Adrenal gland (tissue), 12 donors: Measurements from ENCODE around the gene CCIN. TPM values are rescaled to one million over a fixed set of nuclear protein-coding genes. Genes with fewer than 3 reads are reported as not detected.

ENCODE experiments used
- DNase-seq, 7 donors: peaks; one replicate each; pipeline ENCODE4 v3.0.0-alpha.2; 2019 to 2020
- H3K27ac ChIP-seq, 5 donors: fragments of 200-600 bp; sonication (generic) in 4 of 5; 1 replicate in 3 of 5; 2 replicates in 2 of 5; pipeline versions ENCODE4 v1.5.1 to v1.8.0; 2016 to 2020; ENCODE audit warnings: mild to moderate bottlenecking in 1 of 5
- H3K27me3 ChIP-seq: fragments of 200-600 bp; 2 replicates; pipeline ENCODE4 v1.8.0; 2021
- H3K36me3 ChIP-seq, 2 donors: fragments of 200-600 bp; replicated peaks in 1 of 2; 1 replicate in 1 of 2; 2 replicates in 1 of 2; pipeline versions ENCODE4 v1.5.1 to v1.8.0; 2018 to 2022
- H3K4me1 ChIP-seq, 2 donors: fragments of 200-600 bp; replicated peaks in 1 of 2; 1 replicate in 1 of 2; 2 replicates in 1 of 2; pipeline versions ENCODE4 v1.5.1 to v1.8.0; 2018 to 2021
- H3K4me3 ChIP-seq, 4 donors: fragments of 200-600 bp; sonication (generic) in 3 of 4; one replicate each; pipeline ENCODE4 v1.5.1; 2016 to 2018
- H3K9me3 ChIP-seq, 3 donors: fragments of 200-600 bp; sonication (generic) in 1 of 3; replicated peaks in 1 of 3; 1 replicate in 2 of 3; 2 replicates in 1 of 3; pipeline versions ENCODE4 v1.5.1 to v1.8.0; 2016 to 2021
- CTCF ChIP-seq, 6 experiments: fragments of 450-650 bp in 4 of 6; fragments of 200-600 bp in 2 of 6; sonication (generic) in 1 of 6; IDR thresholded peaks; 1 replicate in 5 of 6; 2 replicates in 1 of 6; pipeline versions ENCODE4 v1.5.1 to v1.8.0; 2016 to 2021; ENCODE audit warnings: antibody characterized with exemption in 6 of 6, mild to moderate bottlenecking in 2 of 6, moderate library complexity in 1 of 6
- POLR2A ChIP-seq, 2 donors: fragments of 450-650 bp; IDR thresholded peaks; one replicate each; pipeline ENCODE4 v1.6.1; 2017; ENCODE audit warnings: antibody characterized with exemption in 2 of 2, mild to moderate bottlenecking in 2 of 2, moderate library complexity in 1 of 2
- WGBS, 4 donors: extraction: QIAGEN DNeasy Blood & Tissue Kit in 2 of 4; methylation state at CpG; one replicate each; pipeline versions ENCODE4 v1.1.5 to v1.1.7; 2013 to 2017; 5-methylcytosine and 5-hydroxymethylcytosine counted together
- intact Hi-C, 2 donors: fragments of 100-400 bp; cut with DNase I; formaldehyde crosslinking; loops; one replicate each; pipeline versions ENCODE4 v1.14.1 to v1.15.0; 2022 to 2023
- polyA plus RNA-seq, 3 donors: library from polyadenylated mRNA; stranded (reverse); fragments of 200-250 nt in 2 of 3; fragments of 350-450 nt in 1 of 3; fragmentation: Illumina TruSeq in 1 of 3; extraction: RNeasy Lipid Tissue Mini Kit (QIAGEN cat#74804) in 1 of 3; gene quantifications; one replicate each; pipeline ENCODE4 v1.2.3, GENCODE V29; 2013 to 2014
- total RNA-seq, 9 donors: library from RNA; depleted of rRNA in 4 of 9; stranded (reverse); fragments of >200 nt in 4 of 9; fragments of 120-200 nt in 1 of 9; fragmentation: NEBNext Ultra II Directional in 1 of 9; extraction: Animal tissue kit (Norgen Biotek cat#: 25700) in 1 of 9; gene quantifications; one replicate each; pipeline versions ENCODE4 v1.1.0 to v1.2.4, GENCODE V29; 2013 to 2023
- donor health status: healthy with polysubstance abuse.
- donor health status: Bipolar disorder and iron deficiency.
- donor health status: DM: yes; HTN: yes; CAD: no.
- donor health status: DM: no; HTN: no; CAD: no.
- donor health status: DM: no; HTN: no; CAD: no.
- donor health status: DM: yes; HTN: yes; CAD: no.

CCIN gene
- total and polyA plus RNA-seq, 12 donors = 0.20 to 1.9 (median 0.49) TPM

GRCh38 chr9:36138496-36138895 is 30.7 kb upstream of the CCIN start:
- no peaks in the 10 kb centered on the region for H3K27me3 ChIP-seq
- H3K9me3 ChIP-seq = no peaks in the 10 kb centered on the region
- no peaks in the 10 kb centered on the region for H3K36me3 ChIP-seq
- TF ChIP-seq POLR2A (IDR thresholded peaks at IDR 0.05) (no peak), CTCF (IDR thresholded peaks at IDR 0.05) (no peak)
- peaks cover 21 to 47% of the 10 kb centered on the region in 2 donors for H3K4me1 ChIP-seq
- no peak overlapping the region for H3K27ac ChIP-seq
- 91 to 98% (median 95%) methylated on average over 10 of the region's 10 CpGs for WGBS, 4 donors
- DNase-seq = no peak
- no peak overlapping the region for H3K4me3 ChIP-seq
- intact Hi-C loops = no loop called here

DNA sequence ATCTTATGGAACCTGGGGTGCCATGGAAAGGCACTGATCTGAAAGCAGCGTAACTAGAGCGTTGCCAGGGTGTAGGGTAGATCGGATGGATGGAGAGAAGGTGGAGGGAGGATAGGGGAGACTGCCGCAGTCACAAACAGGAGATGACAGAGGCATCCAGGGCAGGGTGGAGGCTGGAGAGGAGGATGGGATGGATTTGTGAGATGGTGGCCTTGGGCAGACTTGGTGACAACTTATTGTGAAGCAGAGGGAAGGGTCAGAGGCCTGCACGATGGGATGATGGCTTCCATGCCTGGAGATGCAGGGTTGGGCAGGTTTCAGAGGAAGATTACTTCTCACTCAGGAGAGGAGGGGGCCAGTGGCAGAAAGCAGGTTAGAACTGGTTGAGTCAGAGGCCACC is 30.3 kb upstream of the CCIN start:
- no peak overlapping the region for H3K4me3 ChIP-seq
- WGBS, 4 donors = 80 to 93% (median 92%) methylated on average over 5 of the region's 5 CpGs

GRCh38 chr9:36140086-36141084 is 28.8 kb upstream of the CCIN start:
- no peak for TF ChIP-seq POLR2A (IDR thresholded peaks at IDR 0.05)
- TF ChIP-seq CTCF (IDR thresholded peaks at IDR 0.05) = no peak
- Histone ChIP-seq H3K9me3 (no peaks in the 10 kb centered on the region), H3K4me3 (no peak overlapping the region), H3K36me3 (no peaks in the 10 kb centered on the region), H3K27me3 (no peaks in the 10 kb centered on the region), H3K4me1 (peaks cover 21 to 48% of the 10 kb centered on the region in 2 donors), H3K27ac (peak overlapping the region in 1 of 5 donors; percentile 48)
- DNase-seq = peak in 1 of 7 donors; percentile 37
- WGBS, 4 donors = 81 to 85% (median 83%) methylated on average over 11 of the region's 11 CpGs
- intact Hi-C loops = no loop called here

More for the DNA sequence above, 30.3 kb upstream of the CCIN start:
- no peaks in the 10 kb centered on the region for H3K36me3 ChIP-seq
- no peak for DNase-seq
- intact Hi-C loops = no loop called here
- H3K9me3 ChIP-seq = no peaks in the 10 kb centered on the region
- TF ChIP-seq POLR2A (IDR thresholded peaks at IDR 0.05) = no peak
- TF ChIP-seq CTCF (IDR thresholded peaks at IDR 0.05) = no peak
- peaks cover 21 to 48% of the 10 kb centered on the region in 2 donors for H3K4me1 ChIP-seq
- no peak overlapping the region for H3K27ac ChIP-seq
- H3K27me3 ChIP-seq = no peaks in the 10 kb centered on the region

GRCh38 chr9:36141288-36141687 is 27.9 kb upstream of the CCIN start:
- Histone ChIP-seq H3K4me1 (peaks cover 21 to 48% of the 10 kb centered on the region in 2 donors), H3K27ac (no peak overlapping the region), H3K4me3 (no peak overlapping the region), H3K9me3 (no peaks in the 10 kb centered on the region), H3K36me3 (no peaks in the 10 kb centered on the region), H3K27me3 (no peaks in the 10 kb centered on the region)
- TF ChIP-seq POLR2A (IDR thresholded peaks at IDR 0.05) = no peak
- peak in 4 of 6 experiments; percentile 30 to 47 (median 36) for TF ChIP-seq CTCF (IDR thresholded peaks at IDR 0.05)
- intact Hi-C loops = no loop called here
- 57 to 79% (median 67%) methylated on average over 4 of the region's 4 CpGs for WGBS, 4 donors
- DNase-seq = peak in 3 of 7 donors; percentile 61 to 64 (median 63)
